PC-3 (cell line): ENCODE data around the gene CCDC60. TPM values are rescaled to one million over a fixed set of nuclear protein-coding genes. Genes with fewer than 3 reads are reported as not detected.

Experiments
- ATAC-seq: fragments of 200-7000 bp; cut with Tn5 transposase; 2 replicates; pipeline ENCODE4 v1.9.1; 2020; ENCODE audit warnings: mild to moderate bottlenecking, moderate library complexity
- BruUV-seq: library from RNA; stranded (reverse); fragments of 400-500 nt; replicated peaks from 2 replicates; lab custom pipeline; 2021; lab: Mats Ljungman, UMichigan
- CTCF ChIA-PET: fragments of 300-600 bp; sonication (Branson Sonifier 250); formaldehyde crosslinking; loops from one replicate; lab custom pipeline; 2022; ENCODE audit warnings: antibody characterized with exemption; lab: Charles Lee
- POLR2A ChIA-PET: fragments of 300-600 bp; sonication (Branson Sonifier 250); formaldehyde crosslinking; loops from one replicate; lab custom pipeline; 2022; ENCODE audit warnings: antibody characterized with exemption; ENCODE audit not compliant: unreplicated experiment; lab: Charles Lee
- DNase-seq: peaks from one replicate; pipeline ENCODE4 v3.0.0-alpha.2; 2015
- H2AFZ ChIP-seq: fragments of 300-600 bp; sonication (generic); 2 replicates; pipeline ENCODE4 v1.6.0; 2016; ENCODE audit warnings: antibody characterized with exemption, low read length
- H3F3A ChIP-seq: fragments of 300-600 bp; sonication (generic); one replicate; pipeline ENCODE4 v1.6.0; 2017; ENCODE audit warnings: antibody characterized with exemption, low read length, control low read depth, mild to moderate bottlenecking; ENCODE audit not compliant: unreplicated experiment
- H3K27ac ChIP-seq: fragments of 300-600 bp; sonication (generic); 2 replicates; pipeline ENCODE4 v1.5.1; 2016; ENCODE audit warnings: mild to moderate bottlenecking, low read length
- H3K27me3 ChIP-seq: fragments of 300-600 bp; sonication (generic); 2 replicates; pipeline ENCODE4 v1.6.1; 2016; ENCODE audit warnings: low read length, mixed read lengths
- H3K36me3 ChIP-seq: fragments of 300-600 bp; sonication (generic); 2 replicates; pipeline ENCODE4 v1.6.1; 2016; ENCODE audit warnings: low read depth, mixed run types, low read length, mixed read lengths
- H3K4me1 ChIP-seq: fragments of 300-600 bp; sonication (generic); 2 replicates; pipeline ENCODE4 v1.5.1; 2016; ENCODE audit warnings: low read length; ENCODE audit not compliant: insufficient read depth
- H3K4me2 ChIP-seq: fragments of 300-600 bp; sonication (generic); 2 replicates; pipeline ENCODE4 v1.6.0; 2016; ENCODE audit warnings: low read length
- H3K4me3 ChIP-seq: fragments of 300-600 bp; sonication (generic); 2 replicates; pipeline ENCODE4 v1.5.1; 2016; ENCODE audit warnings: mild to moderate bottlenecking, low read length, mixed read lengths
- H3K79me2 ChIP-seq: fragments of 300-600 bp; sonication (generic); 2 replicates; pipeline ENCODE4 v1.6.1; 2017; ENCODE audit warnings: low read length, mixed read lengths
- H3K9ac ChIP-seq: fragments of 300-600 bp; sonication (generic); 2 replicates; pipeline ENCODE4 v1.6.0; 2016; ENCODE audit warnings: mild to moderate bottlenecking, low read length
- H3K9me2 ChIP-seq: fragments of 300-600 bp; sonication (generic); replicated peaks from 2 replicates; pipeline ENCODE4 v1.6.1; 2016; ENCODE audit warnings: mixed run types, low read length, mixed read lengths
- H3K9me3 ChIP-seq: fragments of 300-600 bp; sonication (generic); 2 replicates; pipeline ENCODE4 v1.6.1; 2016; ENCODE audit warnings: low read length, mixed read lengths
- H4K20me1 ChIP-seq: fragments of 300-600 bp; sonication (generic); 2 replicates; pipeline ENCODE4 v1.6.1; 2016; ENCODE audit warnings: low read length, mixed read lengths
- CTCF ChIP-seq: fragments of 300-600 bp; sonication (generic); conservative IDR thresholded peaks from 2 replicates; pipeline ENCODE4 v1.5.1; 2017; ENCODE audit warnings: antibody characterized with exemption, low read depth, mild to moderate bottlenecking, low read length
- EZH2 ChIP-seq: fragments of 300-600 bp; sonication (generic); IDR thresholded peaks from one replicate; pipeline ENCODE4 v1.6.1; 2017; ENCODE audit warnings: antibody characterized with exemption, mild to moderate bottlenecking, low read length; ENCODE audit not compliant: unreplicated experiment
- EZH2phosphoT487 ChIP-seq: fragments of 300-600 bp; sonication (generic); IDR thresholded peaks from 2 replicates; pipeline ENCODE4 v1.6.1; 2018; ENCODE audit warnings: mild to moderate bottlenecking, antibody characterized with exemption, low read length, borderline replicate concordance
- intact Hi-C: fragments of 100-400 bp; cut with micrococcal nuclease; formaldehyde crosslinking; loops from 2 replicates; pipeline ENCODE4 v1.9.0; 2023
- total RNA-seq: library from RNA; depleted of rRNA; stranded (reverse); fragments of >200 nt; gene quantifications from 2 replicates; pipeline ENCODE4 v1.2.3, GENCODE V29; 2014

Gene CCDC60
- total RNA-seq, 1 experiment from 2014 or later: not detected

- POLR2A ChIA-PET: no interaction called here
- Histone ChIP-seq H3F3A (no peaks in the 10 kb centered on the region), H3K27me3 (peaks cover 44% of the 10 kb centered on the region; the same call in 1 of the 2 replicates), H3K4me1 (no peaks in the 10 kb centered on the region), H4K20me1 (no peaks in the 10 kb centered on the region), H3K27ac (no peak overlapping the region), H2AFZ (no peak overlapping the region), H3K9me2 (no peaks in the 10 kb centered on the region), H3K36me3 (no peaks in the 10 kb centered on the region), H3K9ac (no peak overlapping the region), H3K4me3 (no peak overlapping the region), H3K4me2 (no peak overlapping the region), H3K9me3 (no peaks in the 10 kb centered on the region), H3K79me2 (no peaks in the 10 kb centered on the region)
- intact Hi-C loops: no loop called here
- BruUV-seq: no TSS peak
- DNase-seq (no peak), ATAC-seq (no peak)
- no peak for TF ChIP-seq EZH2
- no peak for TF ChIP-seq CTCF
- TF ChIP-seq EZH2phosphoT487: no peak
- CTCF ChIA-PET: no interaction called here
Measured at GRCh38 chr12:119410396-119410795, 75.9 kb downstream of the CCDC60 start.

- ATAC-seq (no peak), DNase-seq (no peak)
- H3K9me2 ChIP-seq: no peaks in the 10 kb centered on the region
- no peak for TF ChIP-seq EZH2
- TF ChIP-seq CTCF: no peak
- TF ChIP-seq EZH2phosphoT487: no peak
- no peak overlapping the region for H3K4me2 ChIP-seq
- no peaks in the 10 kb centered on the region for H4K20me1 ChIP-seq
- intact Hi-C loops: no loop called here
- H3K4me1 ChIP-seq: no peaks in the 10 kb centered on the region
- no peaks in the 10 kb centered on the region for H3K9me3 ChIP-seq
- H3K4me3 ChIP-seq: no peak overlapping the region
- no peak overlapping the region for H2AFZ ChIP-seq
- BruUV-seq: no TSS peak
- no peaks in the 10 kb centered on the region for H3F3A ChIP-seq
- POLR2A ChIA-PET: no interaction called here
- H3K79me2 ChIP-seq: no peaks in the 10 kb centered on the region
- no peak overlapping the region for H3K9ac ChIP-seq
- H3K27ac ChIP-seq: no peak overlapping the region
- no peaks in the 10 kb centered on the region for H3K36me3 ChIP-seq
- peaks cover 50% of the 10 kb centered on the region for H3K27me3 ChIP-seq
- CTCF ChIA-PET: interaction anchor here (0.6 kb wide), 1 partner anchor 33 kb away, joined by 6 read pairs; no protein-coding TSS in a partner anchor
Measured at GRCh38 chr12:119412306-119412705, 77.8 kb downstream of the CCDC60 start.
